GM12801 (cell line): ENCODE measurements around the gene KLK7.

Experiments used
- CTCF ChIP-seq: IDR thresholded peaks from one replicate; pipeline ENCODE4 v1.5.1; 2011; ENCODE audit warnings: control low read depth; ENCODE audit not compliant: insufficient read length; ENCODE audit errors: extremely low read depth

KLK7 gene

GRCh38 chr19:51026554-51026831 is 42.8 kb upstream of the KLK7 start, which contains the start of gene KLK11:
Gene KLK11 (minus strand): TSS chr19:51026616. CDS start chr19:51025631, 985 bp downstream.
- TF ChIP-seq CTCF: no peak

- no peak for TF ChIP-seq CTCF
Observed at GRCh38 chr19:51025809-51026553, 42.3 kb upstream of the KLK7 start.

GRCh38 chr19:51025401-51025800 is 41.7 kb upstream of the KLK7 start:
- TF ChIP-seq CTCF: no peak

- TF ChIP-seq CTCF: no peak
Observed at GRCh38 chr19:51024924-51025323, 41.2 kb upstream of the KLK7 start.

GRCh38 chr19:51023946-51024345 is 40.2 kb upstream of the KLK7 start:
- TF ChIP-seq CTCF: no peak

GRCh38 chr19:51022526-51022925 is 38.8 kb upstream of the KLK7 start:
- TF ChIP-seq CTCF: no peak

- no peak for TF ChIP-seq CTCF
Observed at GRCh38 chr19:51020988-51021651, 37.4 kb upstream of the KLK7 start.
